Left lung (tissue), 10 donors: ENCODE results near the gene RRP8. TPM values are rescaled to one million over a fixed set of nuclear protein-coding genes. Genes with fewer than 3 reads are reported as not detected.

Source experiments
- ATAC-seq: fragments of 200-7000 bp; cut with Tn5 transposase; one replicate; pipeline ENCODE4 v1.9.1; 2020; ENCODE audit warnings: moderate library complexity
- DNase-seq, 4 donors: peaks; one replicate each; pipeline ENCODE4 v3.0.0-alpha.2; 2013 to 2020
- H3K27ac ChIP-seq, 2 donors: fragments of 200-600 bp; sonication (generic) in 1 of 2; one replicate each; pipeline versions ENCODE4 v1.5.0 to v1.8.0; 2020 to 2021
- H3K27me3 ChIP-seq, 2 donors: fragments of 200-600 bp; sonication (generic) in 1 of 2; one replicate each; pipeline versions ENCODE4 v1.5.0 to v1.8.0; 2020 to 2021
- H3K36me3 ChIP-seq, 2 donors: fragments of 200-600 bp; sonication (generic) in 1 of 2; one replicate each; pipeline versions ENCODE4 v1.5.0 to v1.8.0; 2020 to 2021
- H3K4me1 ChIP-seq, 2 donors: fragments of 200-600 bp; one replicate each; pipeline ENCODE4 v1.8.0; 2021
- H3K4me3 ChIP-seq, 2 donors: fragments of 200-600 bp; sonication (generic) in 1 of 2; one replicate each; pipeline versions ENCODE4 v1.5.0 to v1.8.0; 2020 to 2021; ENCODE audit warnings: mild to moderate bottlenecking in 1 of 2
- H3K9me3 ChIP-seq, 2 donors: fragments of 200-600 bp; sonication (generic) in 1 of 2; one replicate each; pipeline versions ENCODE4 v1.5.0 to v1.8.0; 2020 to 2021
- intact Hi-C, 2 donors: fragments of 100-400 bp; cut with DNase I; formaldehyde crosslinking; loops; one replicate each; pipeline versions ENCODE4 v1.11.2 to v1.14.2; 2022
- polyA plus RNA-seq, 6 donors: library from polyadenylated mRNA; unstranded; fragments of 120-200 nt; gene quantifications; one replicate each; pipeline ENCODE4 v1.2.1, GENCODE V29; 2013; ENCODE audit not compliant: insufficient read length in 6 of 6
- total RNA-seq, 2 donors: library from RNA; stranded (reverse); fragmentation: NEBNext Ultra II Directional; extraction: Animal tissue kit (Norgen Biotek cat#: 25700); gene quantifications; one replicate each; pipeline ENCODE4 v1.2.1, GENCODE V29; 2021
- TF ChIP-seq, protein P1 (sequence below), 2 donors: fragments of 200-600 bp; sonication (generic) in 1 of 2; IDR thresholded peaks; one replicate each; pipeline versions ENCODE4 v1.5.0 to v1.8.0; 2021; ENCODE audit warnings: antibody characterized with exemption in 2 of 2
- donor health status: DM: no; HTN: yes; CAD: no.
- donor health status: DM: no; HTN: no; CAD: no.

The RRP8 gene
- total and polyA plus RNA-seq, 8 donors = 17.0 to 24.4 (median 20.4) TPM

GRCh38 chr11:6633422-6634408 is 30.3 kb upstream of the RRP8 start:
- Histone ChIP-seq H3K4me3 (no peak overlapping the region), H3K27ac (no peak overlapping the region), H3K36me3 (peaks cover 0 to 29% of the 10 kb centered on the region in 2 donors), H3K27me3 (no peaks in the 10 kb centered on the region), H3K9me3 (no peaks in the 10 kb centered on the region), H3K4me1 (peaks cover 19 to 49% of the 10 kb centered on the region in 2 donors)
- TF ChIP-seq, protein P1, sequence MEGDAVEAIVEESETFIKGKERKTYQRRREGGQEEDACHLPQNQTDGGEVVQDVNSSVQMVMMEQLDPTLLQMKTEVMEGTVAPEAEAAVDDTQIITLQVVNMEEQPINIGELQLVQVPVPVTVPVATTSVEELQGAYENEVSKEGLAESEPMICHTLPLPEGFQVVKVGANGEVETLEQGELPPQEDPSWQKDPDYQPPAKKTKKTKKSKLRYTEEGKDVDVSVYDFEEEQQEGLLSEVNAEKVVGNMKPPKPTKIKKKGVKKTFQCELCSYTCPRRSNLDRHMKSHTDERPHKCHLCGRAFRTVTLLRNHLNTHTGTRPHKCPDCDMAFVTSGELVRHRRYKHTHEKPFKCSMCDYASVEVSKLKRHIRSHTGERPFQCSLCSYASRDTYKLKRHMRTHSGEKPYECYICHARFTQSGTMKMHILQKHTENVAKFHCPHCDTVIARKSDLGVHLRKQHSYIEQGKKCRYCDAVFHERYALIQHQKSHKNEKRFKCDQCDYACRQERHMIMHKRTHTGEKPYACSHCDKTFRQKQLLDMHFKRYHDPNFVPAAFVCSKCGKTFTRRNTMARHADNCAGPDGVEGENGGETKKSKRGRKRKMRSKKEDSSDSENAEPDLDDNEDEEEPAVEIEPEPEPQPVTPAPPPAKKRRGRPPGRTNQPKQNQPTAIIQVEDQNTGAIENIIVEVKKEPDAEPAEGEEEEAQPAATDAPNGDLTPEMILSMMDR (IDR thresholded peaks at IDR 0.05) = no peak
- intact Hi-C loops = no loop called here
- no peak for DNase-seq
- no peak for ATAC-seq

GRCh38 chr11:6632116-6633073 is 29.0 kb upstream of the RRP8 start:
- H3K4me3 ChIP-seq = no peak overlapping the region
- peaks cover 11 to 36% of the 10 kb centered on the region in 2 donors for H3K4me1 ChIP-seq
- no peaks in the 10 kb centered on the region for H3K9me3 ChIP-seq
- TF ChIP-seq, protein P1 (IDR thresholded peaks at IDR 0.05) = no peak
- intact Hi-C loops = no loop called here
- DNase-seq (no peak), ATAC-seq (no peak)
- H3K27me3 ChIP-seq = no peaks in the 10 kb centered on the region
- H3K27ac ChIP-seq = no peak overlapping the region
- peaks cover 0 to 29% of the 10 kb centered on the region in 2 donors for H3K36me3 ChIP-seq

DNA sequence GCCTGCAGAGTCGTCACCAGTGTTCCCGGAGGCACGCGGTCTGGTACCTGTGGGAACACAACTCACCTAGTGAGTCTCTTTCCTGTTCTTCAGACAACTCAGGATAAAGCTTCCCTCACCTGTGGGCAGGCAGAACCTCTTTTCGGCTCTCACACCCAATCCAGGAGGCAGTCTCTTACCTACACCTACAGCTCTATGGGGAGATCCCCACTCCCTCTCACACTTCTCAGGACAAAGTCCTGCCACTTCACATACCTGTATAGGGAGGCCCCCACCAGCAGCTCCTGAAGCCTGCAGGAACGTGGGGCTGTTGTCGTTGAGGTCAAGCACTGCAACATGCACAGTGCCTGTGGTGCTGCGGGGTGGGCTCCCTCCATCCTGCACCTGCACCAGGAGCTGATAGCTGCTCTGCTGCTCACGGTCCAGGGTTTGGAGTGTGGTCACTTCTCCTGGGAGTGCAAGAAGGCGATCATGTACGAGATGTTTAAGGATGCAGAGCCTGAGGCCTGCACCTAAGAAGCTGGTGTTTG is 28.0 kb upstream of the RRP8 start:
- ATAC-seq = no peak
- H3K4me3 ChIP-seq = no peak overlapping the region
- no peaks in the 10 kb centered on the region for H3K27me3 ChIP-seq
- intact Hi-C loops = no loop called here
- no peak for DNase-seq
- no peaks in the 10 kb centered on the region for H3K9me3 ChIP-seq
- H3K4me1 ChIP-seq = peaks cover 11 to 26% of the 10 kb centered on the region in 2 donors
- H3K36me3 ChIP-seq = peaks cover 0 to 37% of the 10 kb centered on the region in 2 donors
- H3K27ac ChIP-seq = no peak overlapping the region
- TF ChIP-seq, protein P1 (IDR thresholded peaks at IDR 0.05) = no peak

DNA sequence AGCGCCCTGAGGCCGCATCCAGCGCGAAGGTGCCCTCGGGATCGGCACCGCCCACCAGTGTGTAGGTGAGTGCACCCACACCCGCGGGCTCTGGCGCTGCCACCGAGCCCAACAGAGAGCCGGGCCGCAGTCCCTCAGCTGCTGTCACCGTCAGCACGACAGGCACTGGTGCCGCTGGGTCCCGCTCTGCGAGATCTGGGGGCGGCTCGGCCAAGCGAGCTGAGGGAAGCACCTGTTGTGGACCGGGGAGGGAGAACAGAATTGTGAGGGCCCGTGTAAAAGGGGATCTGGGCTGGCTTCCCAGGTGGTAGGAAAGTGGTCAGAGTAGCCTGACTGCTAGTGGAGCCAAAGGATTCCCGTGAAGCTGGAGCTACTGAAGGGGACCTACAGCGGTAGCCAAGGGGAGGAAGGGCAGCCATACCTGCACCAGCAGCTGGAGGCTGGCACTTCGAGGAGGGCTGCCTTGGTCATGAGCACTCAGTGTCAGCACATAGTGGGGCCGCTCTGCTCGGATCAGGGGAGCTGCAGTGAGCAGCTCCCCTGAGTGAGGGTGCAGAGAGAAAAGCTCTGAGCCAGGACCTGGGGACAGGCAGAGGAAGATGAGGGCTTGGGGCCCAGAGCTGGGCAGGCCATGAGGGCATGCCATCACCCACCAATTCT is 27.3 kb upstream of the RRP8 start:
- Histone ChIP-seq H3K36me3 (peaks cover 0 to 44% of the 10 kb centered on the region in 2 donors), H3K27me3 (no peaks in the 10 kb centered on the region), H3K9me3 (no peaks in the 10 kb centered on the region), H3K4me3 (peak overlapping the region; percentile 13 to 26), H3K27ac (no peak overlapping the region), H3K4me1 (peaks cover 8 to 19% of the 10 kb centered on the region in 2 donors)
- DNase-seq (no peak), ATAC-seq (no peak)
- TF ChIP-seq, protein P1 (IDR thresholded peaks at IDR 0.05) = no peak
- intact Hi-C loops = no loop called here
